ENCODE data around the gene ZC2HC1C.

DNA sequence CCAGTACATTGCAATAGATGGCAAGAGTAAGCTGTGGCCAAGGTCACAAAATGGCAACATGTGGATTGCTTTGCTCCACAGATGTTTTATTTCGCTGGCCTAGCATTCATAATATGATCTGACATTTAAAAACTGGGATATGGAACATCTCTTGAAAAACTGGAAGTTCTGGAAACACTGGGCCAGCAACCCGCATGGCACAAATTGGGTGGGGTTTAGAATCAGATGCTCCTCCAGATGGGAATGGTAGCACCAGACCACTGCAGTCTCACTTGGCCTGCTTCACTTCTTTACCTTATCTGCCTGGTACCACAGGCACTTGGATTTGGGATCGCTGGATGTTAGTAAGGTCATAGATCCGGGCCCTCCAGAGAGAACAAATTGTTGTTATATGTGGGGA, 10.1 kb downstream of the ZC2HC1C start:
- TF ChIP-seq POLR2H (tag; IDR thresholded peaks at IDR 0.05; ENCODE audit: low read depth): no peak
- TF ChIP-seq, protein P1, sequence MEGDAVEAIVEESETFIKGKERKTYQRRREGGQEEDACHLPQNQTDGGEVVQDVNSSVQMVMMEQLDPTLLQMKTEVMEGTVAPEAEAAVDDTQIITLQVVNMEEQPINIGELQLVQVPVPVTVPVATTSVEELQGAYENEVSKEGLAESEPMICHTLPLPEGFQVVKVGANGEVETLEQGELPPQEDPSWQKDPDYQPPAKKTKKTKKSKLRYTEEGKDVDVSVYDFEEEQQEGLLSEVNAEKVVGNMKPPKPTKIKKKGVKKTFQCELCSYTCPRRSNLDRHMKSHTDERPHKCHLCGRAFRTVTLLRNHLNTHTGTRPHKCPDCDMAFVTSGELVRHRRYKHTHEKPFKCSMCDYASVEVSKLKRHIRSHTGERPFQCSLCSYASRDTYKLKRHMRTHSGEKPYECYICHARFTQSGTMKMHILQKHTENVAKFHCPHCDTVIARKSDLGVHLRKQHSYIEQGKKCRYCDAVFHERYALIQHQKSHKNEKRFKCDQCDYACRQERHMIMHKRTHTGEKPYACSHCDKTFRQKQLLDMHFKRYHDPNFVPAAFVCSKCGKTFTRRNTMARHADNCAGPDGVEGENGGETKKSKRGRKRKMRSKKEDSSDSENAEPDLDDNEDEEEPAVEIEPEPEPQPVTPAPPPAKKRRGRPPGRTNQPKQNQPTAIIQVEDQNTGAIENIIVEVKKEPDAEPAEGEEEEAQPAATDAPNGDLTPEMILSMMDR (IDR thresholded peaks at IDR 0.05 in 2 of 3, conservative IDR thresholded peaks at IDR 0.05 in 1 of 3; ENCODE audit: insufficient read depth in 2 of 3, low read depth in 1 of 3, low read length in 3 of 3): no peak
- TF ChIP-seq FOXA3 (CRISPR knock-in tag; conservative IDR thresholded peaks at IDR 0.05 in 1 of 2, IDR thresholded peaks at IDR 0.05 in 1 of 2): no peak
- no peak for TF ChIP-seq EP300 (IDR thresholded peaks at IDR 0.05; ENCODE audit: low read length)
- no peak for TF ChIP-seq CHD4 (IDR thresholded peaks at IDR 0.05; ENCODE audit: insufficient read depth, insufficient replicate concordance, low read depth, low read length, poor library complexity, severe bottlenecking)
- TF ChIP-seq SREBF1 (IDR thresholded peaks at IDR 0.05; ENCODE audit: borderline replicate concordance, low read depth, low read length): no peak

Data from K562 (cell line).